ENCODE data around the gene PLEK.

- no peak for TF ChIP-seq ATF1 (CRISPR knock-in tag; IDR thresholded peaks at IDR 0.05)
- TF ChIP-seq ATF1 (tag; IDR thresholded peaks at IDR 0.05) = no peak
- no peak for TF ChIP-seq HMG20A (CRISPR knock-in tag; conservative IDR thresholded peaks at IDR 0.05)
- no peak for TF ChIP-seq EZH2 (IDR thresholded peaks at IDR 0.05; ENCODE audit: borderline replicate concordance, low read depth, low read length)
- no peak for TF ChIP-seq HSF4 (CRISPR knock-in tag; IDR thresholded peaks at IDR 0.05; ENCODE audit: borderline replicate concordance)
- TF ChIP-seq CTCF (IDR thresholded peaks at IDR 0.05 in 2 of 3, conservative IDR thresholded peaks at IDR 0.05 in 1 of 3; ENCODE audit: insufficient read depth in 2 of 3, low read depth in 1 of 3, low read length in 3 of 3) = no peak
- no peak for TF ChIP-seq SIN3A (IDR thresholded peaks at IDR 0.05; ENCODE audit: borderline replicate concordance in 2 of 2, control insufficient read depth in 1 of 2, low read depth in 2 of 2, low read length in 2 of 2)
- no peak for TF ChIP-seq UBTF (IDR thresholded peaks at IDR 0.05; ENCODE audit: borderline replicate concordance in 1 of 2, low read depth in 2 of 2, low read length in 2 of 2)
- no peak for TF ChIP-seq KLF10 (CRISPR knock-in tag; IDR thresholded peaks at IDR 0.05)
- no peak for TF ChIP-seq JUN (IDR thresholded peaks at IDR 0.05; ENCODE audit: borderline replicate concordance, low read depth, low read length)
- TF ChIP-seq JUN (CRISPR knock-in tag; IDR thresholded peaks at IDR 0.05; ENCODE audit: borderline replicate concordance) = no peak
- TF ChIP-seq KDM1A (IDR thresholded peaks at IDR 0.05) = no peak
- TF ChIP-seq TCF15 (CRISPR knock-in tag; IDR thresholded peaks at IDR 0.05) = no peak
These were observed 19.5 kb downstream of the PLEK start for GRCh38 chr2:68384485-68385107.
